Keratinocyte (primary cell): ENCODE results near the gene LCK. TPM values are rescaled to one million over a fixed set of nuclear protein-coding genes. Genes with fewer than 3 reads are reported as not detected.

Experiments used
- DNase-seq: peaks from one replicate; pipeline ENCODE4 v3.0.0-alpha.2; 2011; ENCODE audit warnings: low read depth, missing footprints, low spot score
- FAIRE-seq: peaks from 2 replicates; lab custom pipeline; 2011; peaks lifted over from hg19 to GRCh38; lab: Jason Lieb, UNC
- H2AFZ ChIP-seq: 2 replicates; pipeline ENCODE4 v1.6.0; 2012; ENCODE audit warnings: low read length, control low read depth, inconsistent platforms; ENCODE audit not compliant: control insufficient read depth
- H3K27ac ChIP-seq: 2 replicates; pipeline ENCODE4 v1.5.1; 2011; ENCODE audit warnings: low read length; ENCODE audit not compliant: control insufficient read depth, insufficient read depth
- H3K27me3 ChIP-seq: 3 replicates; pipeline ENCODE4 v1.6.0; 2011; ENCODE audit warnings: low read length; ENCODE audit not compliant: control insufficient read depth, insufficient read depth; ENCODE audit errors: extremely low read depth
- H3K36me3 ChIP-seq, 2 experiments: 2 replicates in 1 of 2; 3 replicates in 1 of 2; pipeline ENCODE4 v1.5.1; 2011; ENCODE audit warnings: low read length in 2 of 2, mild to moderate bottlenecking in 1 of 2; ENCODE audit not compliant: control insufficient read depth in 2 of 2, insufficient read depth in 2 of 2; ENCODE audit errors: extremely low read depth in 1 of 2
- H3K4me1 ChIP-seq: 3 replicates; pipeline ENCODE4 v1.5.1; 2011; ENCODE audit warnings: low read length; ENCODE audit not compliant: control insufficient read depth, insufficient read depth; ENCODE audit errors: extremely low read depth
- H3K4me2 ChIP-seq: 3 replicates; pipeline ENCODE4 v1.6.0; 2011; ENCODE audit warnings: low read depth, low read length; ENCODE audit not compliant: control insufficient read depth, insufficient read depth; ENCODE audit errors: extremely low read depth
- H3K4me3 ChIP-seq, 3 experiments: fragments of 200-600 bp in 1 of 3; sonication (generic) in 1 of 3; 2 replicates in 2 of 3; 3 replicates in 1 of 3; pipeline ENCODE4 v1.5.1; 2011 to 2016; ENCODE audit warnings: low read length in 3 of 3, mild to moderate bottlenecking in 3 of 3, control low read depth in 2 of 3, inconsistent platforms in 1 of 3, low read depth in 1 of 3, mixed read lengths in 1 of 3, mixed run types in 1 of 3, moderate library complexity in 1 of 3; ENCODE audit not compliant: control insufficient read depth in 2 of 3, insufficient read depth in 2 of 3; ENCODE audit errors: extremely low read depth in 1 of 3
- H3K79me2 ChIP-seq: 2 replicates; pipeline ENCODE4 v1.6.0; 2012; ENCODE audit warnings: low read length; ENCODE audit not compliant: control insufficient read depth, insufficient read depth
- H3K9ac ChIP-seq: 3 replicates; pipeline ENCODE4 v1.6.0; 2011; ENCODE audit warnings: low read length; ENCODE audit not compliant: control insufficient read depth, insufficient read depth; ENCODE audit errors: extremely low read depth
- H3K9me1 ChIP-seq: 3 replicates; pipeline ENCODE4 v1.6.0; 2011; ENCODE audit warnings: low read length; ENCODE audit not compliant: control insufficient read depth, insufficient read depth; ENCODE audit errors: extremely low read depth
- H3K9me3 ChIP-seq: 2 replicates; pipeline ENCODE4 v1.5.1; 2012; ENCODE audit warnings: low read depth, low read length; ENCODE audit not compliant: control insufficient read depth
- H4K20me1 ChIP-seq: 3 replicates; pipeline ENCODE4 v1.6.0; 2011; ENCODE audit warnings: low read length; ENCODE audit not compliant: control insufficient read depth, insufficient read depth; ENCODE audit errors: extremely low read depth
- CTCF ChIP-seq, 3 experiments: IDR thresholded peaks in 1 of 3; conservative IDR thresholded peaks in 1 of 3; optimal IDR thresholded peaks in 1 of 3; 2 replicates in 2 of 3; 3 replicates in 1 of 3; pipeline versions ENCODE3 to v1.5.1; 2011; ENCODE audit warnings: low read length in 3 of 3, mild to moderate bottlenecking in 3 of 3, moderate library complexity in 2 of 3, control low read depth in 1 of 3, inconsistent platforms in 1 of 3; ENCODE audit not compliant: insufficient read depth in 2 of 3; ENCODE audit errors: extremely low read depth in 1 of 3
- EZH2 ChIP-seq: IDR thresholded peaks from one replicate; pipeline ENCODE4 v1.6.1; 2012; ENCODE audit warnings: inconsistent platforms, mild to moderate bottlenecking, low read length, moderate library complexity
- dilution Hi-C: fragments of 300-500 bp; cut with MboI; formaldehyde crosslinking; loops from one replicate; pipeline ENCODE4 v1.7.0; 2020; ENCODE audit warnings: low sequenced_read_pairs; ENCODE audit not compliant: extremely low pct_ligation_motif_present
- polyA plus RNA-seq, 5 experiments: library from polyadenylated mRNA; depleted of rRNA in 3 of 5; stranded (reverse) in 3 of 5; stranded (forward) in 1 of 5; unstranded in 1 of 5; fragments of >200 nt; gene quantifications; 1 replicate in 1 of 5; 2 replicates in 3 of 5; 3 replicates in 1 of 5; pipeline versions ENCODE4 v1.2.1 to v1.2.3, GENCODE V29; 2011 to 2012; ENCODE audit warnings: missing spikeins in 2 of 5, low read depth in 1 of 5, low replicate concordance in 1 of 5

LCK gene
- polyA plus RNA-seq, 1 donor (not counting 4 experiments of a cell fraction or from before 2014, with no cell fraction given), result 0.16 TPM

- no peak for FAIRE-seq
- H3K36me3 ChIP-seq, result no peaks in the 10 kb centered on the region
- TF ChIP-seq CTCF (optimal IDR thresholded peaks at IDR 0.05 in 1 of 3, IDR thresholded peaks at IDR 0.05 in 1 of 3, conservative IDR thresholded peaks at IDR 0.05 in 1 of 3; ENCODE audit: extremely low read depth in 1 of 3, insufficient read depth in 2 of 3, low read length in 3 of 3), result no peak
- no peak for TF ChIP-seq EZH2
Measured at GRCh38 chr1:32265846-32266245, 14.8 kb downstream of the LCK start.

GRCh38 chr1:32266921-32267591 is 16.0 kb downstream of the LCK start:
- no peaks in the 10 kb centered on the region for H3K9me3 ChIP-seq
- dilution Hi-C loops, result no loop called here
- TF ChIP-seq CTCF (optimal IDR thresholded peaks at IDR 0.05 in 1 of 3, IDR thresholded peaks at IDR 0.05 in 1 of 3, conservative IDR thresholded peaks at IDR 0.05 in 1 of 3; ENCODE audit: extremely low read depth in 1 of 3, insufficient read depth in 2 of 3, low read length in 3 of 3) (no peak), EZH2 (no peak)
- H3K79me2 ChIP-seq, result no peaks in the 10 kb centered on the region
- H2AFZ ChIP-seq, result no peak overlapping the region
- H3K4me1 ChIP-seq, result no peaks in the 10 kb centered on the region
- no peaks in the 10 kb centered on the region for H3K27me3 ChIP-seq
- H3K9me1 ChIP-seq, result no peaks in the 10 kb centered on the region
- H3K4me3 ChIP-seq, result no peak overlapping the region
- no peaks in the 10 kb centered on the region for H4K20me1 ChIP-seq
- no peaks in the 10 kb centered on the region for H3K36me3 ChIP-seq
- no peak for DNase-seq
- no peak overlapping the region for H3K9ac ChIP-seq
- FAIRE-seq, result no peak
- no peak overlapping the region for H3K27ac ChIP-seq
- H3K4me2 ChIP-seq, result no peak overlapping the region

More at GRCh38 chr1:32265846-32266245, 14.8 kb downstream of the LCK start:
- Histone ChIP-seq H3K4me2 (no peak overlapping the region), H3K4me3 (no peak overlapping the region), H3K4me1 (no peaks in the 10 kb centered on the region), H3K9ac (no peak overlapping the region), H3K9me1 (no peaks in the 10 kb centered on the region), H3K9me3 (no peaks in the 10 kb centered on the region), H3K27me3 (no peaks in the 10 kb centered on the region), H2AFZ (no peak overlapping the region), H3K27ac (no peak overlapping the region), H4K20me1 (no peaks in the 10 kb centered on the region), H3K79me2 (no peaks in the 10 kb centered on the region)
- dilution Hi-C loops, result no loop called here
- DNase-seq, result no peak
